HCT116 (cell line): ENCODE measurements around the gene CCDC183.

Source experiments
- CTCF ChIP-seq, 3 experiments: fragments of 200-600 bp in 1 of 3; sonication (generic) in 1 of 3; IDR thresholded peaks in 2 of 3; conservative IDR thresholded peaks in 1 of 3; 2 replicates each; pipeline ENCODE4 v1.5.1; 2012 to 2017; ENCODE audit warnings: low read depth in 2 of 3, low read length in 2 of 3, antibody characterized with exemption in 1 of 3, borderline replicate concordance in 1 of 3, control low read depth in 1 of 3, mild to moderate bottlenecking in 1 of 3, mixed read lengths in 1 of 3, mixed run types in 1 of 3, moderate library complexity in 1 of 3; ENCODE audit not compliant: insufficient read depth in 1 of 3
- EZH2 ChIP-seq: fragments of 200-600 bp; sonication (generic); IDR thresholded peaks from 2 replicates; pipeline ENCODE4 v1.6.1; 2017; ENCODE audit warnings: antibody characterized with exemption, mixed run types
- EZH2phosphoT487 ChIP-seq: fragments of 200-600 bp; IDR thresholded peaks from 2 replicates; pipeline ENCODE4 v1.6.1; 2018; ENCODE audit warnings: antibody characterized with exemption, borderline replicate concordance
- FOSL1 ChIP-seq: IDR thresholded peaks from 2 replicates; pipeline ENCODE4 v1.6.1; 2012; ENCODE audit warnings: low read depth
- JUND ChIP-seq: IDR thresholded peaks from 2 replicates; pipeline ENCODE4 v1.6.1; 2012
- MAX ChIP-seq: IDR thresholded peaks from 2 replicates; pipeline ENCODE4 v1.6.1; 2012
- POLR2A ChIP-seq: IDR thresholded peaks from 2 replicates; pipeline ENCODE4 v1.7.0; 2011; ENCODE audit warnings: borderline replicate concordance; ENCODE audit not compliant: insufficient read depth, insufficient read length; ENCODE audit errors: extremely low read depth
- POLR2AphosphoS5 ChIP-seq: IDR thresholded peaks from 2 replicates; pipeline ENCODE4 v1.6.1; 2011; ENCODE audit warnings: mild to moderate bottlenecking, low read depth, low read length, moderate library complexity

- TF ChIP-seq POLR2A (no peak), CTCF (IDR thresholded peaks at IDR 0.05 in 2 of 3, conservative IDR thresholded peaks at IDR 0.05 in 1 of 3; ENCODE audit: borderline replicate concordance in 1 of 3, insufficient read depth in 1 of 3, low read depth in 2 of 3, low read length in 2 of 3) (no peak), JUND (no peak), POLR2AphosphoS5 (no peak; the same call in 1 of the 2 replicates), EZH2phosphoT487 (no peak), MAX (no peak), EZH2 (no peak), FOSL1 (no peak)
Measured at GRCh38 chr9:136793086-136793946, 2.8 kb upstream of the CCDC183 start.
